Endometrial microvascular endothelial cells (primary cell): ENCODE results near the gene ATXN7L3. TPM values are rescaled to one million over a fixed set of nuclear protein-coding genes. Genes with fewer than 3 reads are reported as not detected.

Experiments
- in situ Hi-C: cut with HindIII; loops from 2 replicates; pipeline ENCODE4 v1.10.0; 2017; ENCODE audit warnings: low sequenced_read_pairs, low pct_unique_long_range_greater_than_20kb; ENCODE audit errors: inconsistent ontology term
- total RNA-seq: library from RNA; depleted of rRNA; stranded (reverse); fragments of >200 nt; gene quantifications from one replicate; pipeline ENCODE4 v1.2.3, GENCODE V29; 2015; ENCODE audit errors: inconsistent ontology term

ATXN7L3 gene
- total RNA-seq, 1 donor from 2014 or later = 60.0 TPM

DNA sequence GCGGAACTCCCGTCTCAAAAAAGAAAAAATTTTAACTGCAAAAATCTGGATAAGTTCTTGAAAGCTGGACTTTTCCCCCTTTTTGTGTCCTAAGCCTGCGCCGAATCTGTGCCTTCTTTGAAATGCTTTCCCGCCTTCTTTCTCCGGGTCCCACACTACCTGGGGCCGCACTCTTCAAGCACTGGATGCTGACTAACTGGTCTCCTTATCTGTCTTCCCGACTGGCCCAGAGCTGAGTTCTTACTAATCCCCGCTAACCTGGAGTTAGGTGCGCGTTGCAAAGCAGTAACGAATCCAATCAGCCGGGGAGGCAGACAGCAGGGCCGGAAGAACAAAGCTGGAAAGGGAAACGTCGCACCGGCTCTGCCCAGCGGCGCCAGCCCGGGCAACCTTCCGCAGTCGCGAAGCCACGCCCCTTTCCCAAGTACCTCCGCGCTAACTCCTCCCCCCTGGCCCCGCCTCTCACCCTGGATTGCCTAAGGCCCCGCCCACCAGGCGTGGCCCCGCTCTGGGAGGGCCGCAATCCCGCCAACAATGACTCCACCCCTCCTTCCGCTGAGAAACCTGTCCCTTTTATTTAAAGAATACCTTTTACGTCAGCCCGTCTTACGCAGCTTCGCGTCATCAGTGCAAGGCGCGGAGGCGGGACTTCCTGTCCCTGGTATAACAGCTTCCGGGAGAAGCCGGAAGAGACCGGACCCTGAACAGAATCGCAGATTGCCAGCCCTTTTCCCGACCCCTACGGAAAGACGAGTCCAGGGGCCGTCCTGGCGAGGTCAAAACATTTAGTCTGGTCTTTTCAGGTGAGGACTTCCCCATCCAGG is 13.2 kb downstream of the ATXN7L3 start, which contains the start of gene TMUB2:
Gene TMUB2, plus strand, starts transcription at position 666 of the 824 bp plus-strand sequence. CDS start 737 bp downstream, outside the sequence.
- in situ Hi-C loops = no loop called here

DNA sequence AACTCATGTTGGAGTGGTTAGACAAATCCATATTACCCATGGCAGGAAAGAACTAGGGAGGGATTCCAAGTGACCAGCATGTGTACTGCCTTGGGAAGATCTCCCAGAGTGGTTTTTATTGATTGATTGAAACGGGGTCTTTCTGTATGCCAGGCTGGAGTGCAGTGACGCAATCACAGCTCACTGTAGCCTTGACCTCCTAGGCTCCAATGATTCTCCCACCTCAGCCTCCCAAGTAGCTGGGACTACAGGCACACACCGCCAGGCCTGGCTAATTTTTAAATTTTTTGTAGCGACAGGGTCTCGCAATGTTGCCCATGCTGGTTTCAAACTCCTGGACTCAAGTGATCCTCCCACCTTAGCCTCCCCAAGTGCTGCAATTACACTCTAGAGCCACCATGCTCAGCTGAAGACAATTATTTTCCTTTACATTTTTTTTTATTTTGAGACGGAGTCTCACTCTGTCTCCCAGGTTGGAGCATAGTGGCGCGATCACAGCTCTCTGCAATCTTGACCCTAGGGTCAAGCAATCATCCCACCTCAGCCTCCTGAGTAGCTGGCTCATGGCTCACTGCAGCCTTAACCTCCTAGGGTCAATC is 15.4 kb downstream of the ATXN7L3 start:
- in situ Hi-C loops = no loop called here

GRCh38 chr17:44183024-44183423 is 16.7 kb downstream of the ATXN7L3 start:
- in situ Hi-C loops = no loop called here

DNA sequence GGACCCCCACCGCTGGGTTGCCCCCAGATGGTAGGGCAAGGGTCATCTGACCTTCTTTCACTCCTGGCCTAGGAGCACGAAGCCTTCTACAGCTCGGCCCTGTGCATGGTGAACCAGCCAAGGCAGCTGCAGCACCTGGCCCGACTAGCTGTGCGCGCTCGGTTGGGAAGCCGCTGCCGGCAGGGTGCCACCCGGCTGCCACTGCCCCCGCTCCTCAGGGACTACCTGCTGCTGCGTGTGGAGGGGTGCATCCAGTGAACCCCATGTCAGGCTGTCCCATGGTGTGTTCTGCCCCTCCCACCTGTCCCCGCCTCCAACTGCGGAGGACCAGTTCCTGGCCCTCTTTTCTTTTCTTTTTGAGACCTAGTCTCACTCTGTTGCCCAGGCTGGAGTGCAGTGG is 21.6 kb downstream of the ATXN7L3 start:
- in situ Hi-C loops = no loop called here

GRCh38 chr17:44177640-44178039 is 22.0 kb downstream of the ATXN7L3 start:
- in situ Hi-C loops = no loop called here

- in situ Hi-C loops = no loop called here
Observed at GRCh38 chr17:44176671-44177501, 22.8 kb downstream of the ATXN7L3 start.

GRCh38 chr17:44176257-44176656 is 23.4 kb downstream of the ATXN7L3 start:
- in situ Hi-C loops = no loop called here

GRCh38 chr17:44174427-44174826 is 25.3 kb downstream of the ATXN7L3 start:
- in situ Hi-C loops = no loop called here

- in situ Hi-C loops = no loop called here
Observed at GRCh38 chr17:44171931-44172455, 27.7 kb downstream of the ATXN7L3 start.

GRCh38 chr17:44170499-44171201 is 29.0 kb downstream of the ATXN7L3 start, which contains the start of gene ASB16:
Gene ASB16, plus strand, starts transcription at chr17:44170704. Its CDS starts 86 bp downstream, at chr17:44170790.
- in situ Hi-C loops = no loop called here

DNA sequence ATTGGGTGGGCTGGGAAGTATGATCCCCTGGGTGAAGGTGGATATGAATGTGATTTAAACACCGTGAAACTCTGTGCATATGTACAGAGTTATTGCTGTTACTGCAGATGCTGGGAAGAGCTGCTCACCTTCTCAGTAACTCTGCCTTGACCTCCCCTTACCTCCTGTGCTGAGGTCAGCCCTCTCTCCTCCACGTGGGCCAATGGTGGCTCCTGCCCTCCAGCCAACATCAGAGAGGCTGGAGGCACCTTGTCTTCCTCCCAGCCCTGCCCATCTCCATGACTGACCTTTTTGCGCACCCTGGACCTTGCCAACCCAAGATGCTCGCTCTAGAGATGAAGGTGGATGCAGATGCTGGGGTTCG is 29.6 kb downstream of the ATXN7L3 start:
- in situ Hi-C loops = no loop called here

- in situ Hi-C loops = no loop called here
Observed at GRCh38 chr17:44167181-44167861, 32.4 kb downstream of the ATXN7L3 start.

- in situ Hi-C loops = no loop called here
Observed at GRCh38 chr17:44164476-44164875, 35.2 kb downstream of the ATXN7L3 start.

GRCh38 chr17:44159519-44160210 is 40.0 kb downstream of the ATXN7L3 start:
- in situ Hi-C loops = no loop called here

GRCh38 chr17:44155488-44155887 is 44.2 kb downstream of the ATXN7L3 start:
- in situ Hi-C loops = no loop called here

GRCh38 chr17:44152875-44153274 is 46.8 kb downstream of the ATXN7L3 start:
- in situ Hi-C loops = no loop called here

GRCh38 chr17:44149750-44150329 is 49.8 kb downstream of the ATXN7L3 start:
- in situ Hi-C loops = no loop called here
